Hypothalamus (tissue), 51 donors: ENCODE data around the gene REG1A.

ENCODE experiments used
- DNase-seq, 51 donors: peaks; one replicate each; lab custom pipeline; 2025; lab: John Stamatoyannopoulos, UW

Gene REG1A

DNA sequence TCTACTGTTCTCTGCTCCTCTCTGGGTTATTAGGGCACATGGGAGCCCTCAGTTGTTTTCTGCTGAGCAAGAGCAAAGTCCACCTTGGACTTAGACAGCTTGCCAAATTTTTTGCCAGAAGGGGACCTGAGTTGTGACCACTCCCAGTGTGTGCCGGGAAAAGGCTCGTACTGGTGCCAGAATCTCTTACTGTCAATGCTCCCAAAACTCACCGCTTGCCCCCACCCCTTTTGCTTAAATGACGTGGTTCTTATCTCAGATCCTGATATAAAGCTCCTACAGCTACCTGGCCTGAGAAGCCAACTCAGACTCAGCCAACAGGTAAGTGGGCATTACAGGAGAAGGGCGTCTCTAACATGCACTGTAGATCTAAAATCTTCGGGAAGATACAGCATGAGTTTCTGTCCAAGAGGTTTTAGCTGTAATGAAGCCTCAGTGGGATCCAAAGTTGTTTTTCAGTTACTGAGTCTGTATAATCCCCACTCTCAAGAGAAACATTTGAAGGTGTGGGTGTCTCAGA lies at the start of gene REG1A:
Gene REG1A, plus strand, starts transcription at position 295 of the 520 bp plus-strand sequence. CDS start 374 bp downstream, outside the sequence.
- no peak for DNase-seq

DNA sequence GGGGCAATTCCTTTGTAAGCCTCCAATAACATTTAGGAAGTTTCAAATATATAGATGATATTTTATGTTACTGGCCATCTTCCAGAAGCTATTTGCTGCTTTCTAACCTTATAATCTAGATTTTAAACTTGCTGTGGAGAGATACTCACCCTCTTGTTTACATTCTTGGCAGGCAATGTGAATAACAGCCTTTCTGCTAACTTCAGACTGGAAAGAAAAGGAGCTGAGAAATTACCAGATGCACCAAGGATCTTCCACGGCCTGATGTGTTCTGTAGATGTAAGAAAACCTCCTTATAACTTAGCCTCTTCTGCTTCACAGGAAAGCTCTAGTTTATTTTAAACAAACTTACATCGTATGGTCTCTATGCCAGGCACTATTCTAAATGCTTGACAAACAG lies 49.2 kb upstream of the REG1A start:
- no peak for DNase-seq

DNA sequence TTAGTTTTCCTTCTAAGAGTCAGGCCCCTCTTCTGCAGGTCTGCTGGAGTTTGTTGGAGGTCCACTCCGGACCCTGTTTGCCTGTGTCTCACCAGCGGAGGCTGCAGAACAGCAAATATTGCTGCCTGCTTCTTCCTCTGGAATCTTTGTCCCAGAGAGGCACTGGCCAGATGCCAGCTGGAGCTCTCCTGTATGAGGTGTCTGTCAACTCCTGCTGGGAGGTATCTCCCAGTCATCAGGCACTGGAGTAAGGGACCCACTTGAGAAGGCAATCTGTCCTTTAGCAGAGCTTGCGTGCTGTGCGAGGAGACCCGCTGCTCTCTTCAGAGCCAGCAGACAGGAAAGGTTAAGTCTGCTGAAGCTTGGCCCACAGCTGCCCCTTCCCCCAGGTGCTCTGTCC lies 37.3 kb upstream of the REG1A start:
- no peak for DNase-seq

DNA sequence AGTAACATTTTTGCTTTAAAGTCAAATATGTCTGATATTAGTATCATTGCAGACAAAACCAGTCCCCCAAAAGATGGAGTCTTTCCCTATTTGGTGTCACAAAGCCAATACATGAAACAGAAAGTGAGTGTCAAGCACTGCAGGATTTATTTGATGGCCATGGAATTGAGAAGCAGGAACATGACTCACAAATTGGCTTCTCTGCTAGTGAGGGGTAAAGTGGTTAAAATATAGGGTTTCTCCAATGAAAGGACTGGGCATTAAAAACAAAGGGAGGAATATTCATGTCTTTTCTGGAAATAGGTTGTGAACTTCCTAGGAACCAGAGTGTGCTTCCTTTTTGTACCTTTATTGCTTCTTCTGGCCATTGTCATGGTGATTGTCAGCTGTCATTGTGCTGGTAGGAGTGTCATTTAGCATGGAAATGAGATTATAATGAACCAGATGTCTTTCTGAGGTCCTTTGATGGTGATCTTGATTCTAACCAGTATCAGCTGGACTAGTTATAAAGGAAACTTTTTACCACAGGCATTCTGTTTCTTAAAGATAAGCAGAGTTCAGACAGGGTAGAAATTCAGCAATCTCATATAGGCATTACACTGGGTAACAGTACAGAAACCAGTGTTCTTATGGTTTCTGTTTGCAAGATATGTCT lies 36.6 kb upstream of the REG1A start:
- DNase-seq = no peak

GRCh38 chr2:79084495-79085135 lies 35.7 kb upstream of the REG1A start:
- DNase-seq = no peak

- no peak for DNase-seq
Measured at GRCh38 chr2:79085382-79085781, 34.9 kb upstream of the REG1A start.

DNA sequence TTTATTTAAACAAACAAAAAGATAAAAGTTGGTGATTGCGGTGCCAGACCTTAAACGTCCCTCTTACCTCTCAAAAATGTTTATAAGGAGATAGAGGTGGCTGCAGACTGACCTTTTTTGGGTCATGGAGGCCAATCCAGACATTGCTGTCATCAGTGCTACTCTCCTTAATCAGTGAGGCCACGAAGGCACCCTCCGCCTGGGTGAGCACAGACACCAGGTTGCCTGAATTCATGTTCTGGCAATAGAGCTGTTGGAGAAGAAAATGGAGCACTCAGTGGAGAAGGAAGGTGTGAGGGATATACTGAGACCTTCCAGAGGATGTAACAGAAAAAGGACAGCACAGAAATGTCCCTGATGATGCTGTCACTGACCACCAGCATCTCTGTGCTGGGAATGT lies 34.0 kb upstream of the REG1A start:
- no peak for DNase-seq

GRCh38 chr2:79087785-79088364 lies 32.4 kb upstream of the REG1A start, which contains the start of gene REG1B:
TSS of gene REG1B (minus strand) at chr2:79087993. CDS start at chr2:79087612, 381 bp downstream.
- DNase-seq = no peak

DNA sequence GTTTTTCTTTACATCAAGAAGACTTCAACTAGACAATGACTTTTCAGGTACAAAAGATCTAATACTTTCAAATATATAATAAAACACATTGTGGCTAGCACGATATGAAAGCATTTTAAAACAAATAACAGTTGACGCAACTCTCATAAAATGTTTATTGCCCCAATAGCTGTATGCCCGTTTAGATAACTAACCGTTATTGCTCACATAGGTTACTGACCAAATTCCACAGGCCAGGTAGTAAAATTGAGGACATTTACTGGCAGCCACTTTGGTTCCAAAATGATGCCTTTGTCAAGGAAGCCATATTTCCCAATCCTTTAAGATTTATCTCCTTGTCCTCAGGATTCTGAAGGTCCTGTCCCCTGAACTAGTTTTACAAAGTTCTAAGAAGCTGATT lies 29.6 kb upstream of the REG1A start:
- DNase-seq = no peak

- no peak for DNase-seq
Measured at GRCh38 chr2:79097843-79098242, 22.4 kb upstream of the REG1A start.

DNA sequence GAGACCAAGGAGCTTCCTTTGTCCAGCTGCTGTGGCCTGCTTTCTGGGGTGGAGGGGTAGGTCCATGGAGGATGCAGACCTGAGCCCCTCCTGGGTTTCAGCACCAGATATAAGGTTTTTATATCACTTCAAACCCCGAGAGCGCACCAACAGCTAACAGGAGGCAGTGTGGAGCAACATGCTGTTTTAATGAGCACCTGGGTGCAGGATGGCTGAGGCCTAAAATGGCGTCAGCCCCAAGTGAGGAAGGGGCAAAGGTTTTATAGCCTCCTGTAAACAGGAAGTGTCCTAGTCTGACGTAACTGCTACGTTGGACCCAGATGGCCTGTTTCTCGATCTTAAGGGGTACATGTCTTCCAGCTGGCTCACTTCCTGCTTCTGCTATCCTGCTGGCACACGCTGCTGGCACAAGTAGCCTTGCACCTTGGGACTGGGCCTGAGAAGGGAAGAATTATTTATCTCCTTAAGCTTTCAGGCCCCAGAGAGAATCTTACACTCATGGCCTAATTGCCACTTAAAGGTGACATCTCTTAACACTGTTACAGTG lies 21.1 kb upstream of the REG1A start:
- DNase-seq = no peak

- DNase-seq = no peak
Measured at GRCh38 chr2:79100285-79100684, 20.0 kb upstream of the REG1A start.

- no peak for DNase-seq
Measured at GRCh38 chr2:79101024-79101423, 19.3 kb upstream of the REG1A start.

DNA sequence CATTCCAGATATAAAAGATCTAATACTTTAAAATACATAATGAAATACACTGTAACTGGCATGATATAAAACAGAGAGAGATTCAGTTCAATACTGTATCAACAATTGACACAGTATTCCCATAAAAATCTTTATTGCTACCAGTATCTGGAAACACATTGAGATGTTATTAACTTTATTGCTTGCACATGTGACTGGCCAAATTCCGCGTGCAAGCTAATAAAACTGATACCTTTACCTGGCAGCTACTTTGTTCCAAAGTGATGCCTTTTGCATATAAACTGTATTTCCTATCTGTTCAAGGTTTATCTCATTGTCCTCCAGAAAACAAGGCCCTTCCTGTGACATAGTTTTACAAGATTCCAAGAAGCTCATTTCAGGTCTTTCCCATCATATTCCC lies 17.1 kb upstream of the REG1A start:
- DNase-seq = no peak

DNA sequence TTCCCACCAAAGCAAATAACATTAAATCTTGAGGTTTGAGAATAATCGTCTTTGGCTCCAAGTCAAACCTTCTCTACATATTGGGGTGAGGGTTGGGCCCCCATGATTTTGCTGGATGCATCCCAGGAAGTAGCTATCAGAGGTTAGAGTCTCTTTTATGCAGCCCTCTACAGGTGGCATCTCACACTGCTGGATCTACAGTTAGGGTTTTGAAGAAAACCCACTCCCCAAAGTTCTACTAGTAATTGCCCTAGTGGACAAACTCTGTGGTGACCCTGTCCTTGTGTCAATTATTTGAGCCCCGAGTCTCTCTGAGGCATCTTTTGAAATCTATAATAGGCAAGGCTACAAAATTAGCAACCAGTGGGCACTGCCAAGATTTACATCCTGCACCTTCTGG lies 15.0 kb upstream of the REG1A start:
- no peak for DNase-seq

- DNase-seq = no peak
Measured at GRCh38 chr2:79112269-79112668, 8.0 kb upstream of the REG1A start.

- no peak for DNase-seq
Measured at GRCh38 chr2:79114797-79115494, 5.3 kb upstream of the REG1A start.

DNA sequence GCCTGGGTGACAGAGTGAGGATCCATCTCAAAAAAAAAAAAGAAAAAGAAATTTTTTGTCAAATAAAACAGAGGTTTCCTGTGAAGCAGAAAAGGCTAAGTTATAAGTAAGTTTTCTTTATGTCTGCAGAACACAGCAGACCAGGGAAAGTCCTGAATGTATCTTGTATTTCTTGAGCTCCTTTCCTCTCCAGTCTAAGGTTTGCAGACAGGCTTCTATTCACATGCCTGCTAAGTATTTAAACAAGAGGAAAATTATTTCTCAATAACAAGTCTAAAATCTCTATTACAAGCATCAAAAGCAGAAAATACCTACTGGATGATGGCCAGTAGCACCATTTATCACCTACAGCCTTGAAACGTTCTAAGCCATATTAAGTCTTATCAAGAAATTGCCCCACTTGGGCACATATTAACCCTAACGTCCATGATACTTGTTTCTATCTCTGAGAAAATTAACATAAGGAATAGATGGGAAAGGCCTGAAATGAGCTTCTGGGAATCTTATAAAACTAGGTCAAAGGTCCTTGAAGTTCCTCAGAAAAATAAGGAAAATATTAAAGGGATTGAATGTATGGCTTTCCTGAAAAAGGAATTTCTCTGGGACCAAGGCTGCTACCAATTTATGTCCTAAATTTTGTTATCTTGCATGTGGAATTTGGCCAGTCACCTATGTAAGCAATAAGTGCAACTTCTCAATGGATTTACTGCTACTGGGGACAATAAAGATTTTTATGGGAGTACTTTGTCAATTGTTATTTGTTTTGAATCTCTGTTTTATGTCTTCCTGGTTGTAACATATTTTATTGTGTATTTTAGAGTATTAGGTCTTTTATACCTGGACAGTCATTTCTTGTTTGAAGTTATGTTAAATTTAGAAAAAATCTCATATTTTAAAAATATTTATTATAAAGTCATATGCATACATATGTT lies 3.0 kb upstream of the REG1A start:
- DNase-seq = no peak

- no peak for DNase-seq
Measured at GRCh38 chr2:79122676-79123075, 2.4 kb downstream of the REG1A start.
